HG03135 (cell line): ENCODE data around the gene SDR9C7.
"Not testable (repeated sequence)": the region's sequence is repeated elsewhere in the genome, so short reads cannot be mapped to it uniquely, and the experiment has no call there.

Experiments
- ATAC-seq: cut with Tn5 transposase; IDR thresholded peaks from one replicate; pipeline ENCODE4 v1.9.1; 2021; ENCODE audit warnings: mild to moderate bottlenecking, moderate library complexity; ENCODE audit not compliant: unreplicated experiment

Gene SDR9C7

GRCh38 chr12:56933826-56934625, at the start of gene SDR9C7:
SDR9C7 (minus strand) TSS chr12:56934408; CDS start chr12:56934261, 147 bp downstream.
- ATAC-seq, result no peak

DNA sequence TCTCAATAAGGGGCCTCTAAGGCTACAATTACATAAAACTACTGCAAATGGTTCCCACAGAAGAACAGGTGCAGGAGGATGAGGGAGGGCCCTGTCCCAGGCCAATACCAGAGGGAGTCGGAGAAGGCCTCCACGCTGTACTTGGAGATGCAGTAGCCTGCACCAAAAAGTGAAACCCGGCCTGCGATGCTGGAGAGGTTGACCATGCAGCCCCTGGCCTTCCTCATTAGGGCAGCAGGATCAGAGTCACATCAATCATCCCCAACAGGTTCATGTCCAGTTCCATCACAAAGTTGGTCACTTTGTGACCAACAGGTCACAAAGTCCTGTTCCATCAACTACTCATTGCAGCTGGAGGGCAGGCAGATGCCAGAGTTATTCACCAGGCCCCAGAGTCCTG, 49.2 kb upstream of the SDR9C7 start:
- ATAC-seq, result no peak

DNA sequence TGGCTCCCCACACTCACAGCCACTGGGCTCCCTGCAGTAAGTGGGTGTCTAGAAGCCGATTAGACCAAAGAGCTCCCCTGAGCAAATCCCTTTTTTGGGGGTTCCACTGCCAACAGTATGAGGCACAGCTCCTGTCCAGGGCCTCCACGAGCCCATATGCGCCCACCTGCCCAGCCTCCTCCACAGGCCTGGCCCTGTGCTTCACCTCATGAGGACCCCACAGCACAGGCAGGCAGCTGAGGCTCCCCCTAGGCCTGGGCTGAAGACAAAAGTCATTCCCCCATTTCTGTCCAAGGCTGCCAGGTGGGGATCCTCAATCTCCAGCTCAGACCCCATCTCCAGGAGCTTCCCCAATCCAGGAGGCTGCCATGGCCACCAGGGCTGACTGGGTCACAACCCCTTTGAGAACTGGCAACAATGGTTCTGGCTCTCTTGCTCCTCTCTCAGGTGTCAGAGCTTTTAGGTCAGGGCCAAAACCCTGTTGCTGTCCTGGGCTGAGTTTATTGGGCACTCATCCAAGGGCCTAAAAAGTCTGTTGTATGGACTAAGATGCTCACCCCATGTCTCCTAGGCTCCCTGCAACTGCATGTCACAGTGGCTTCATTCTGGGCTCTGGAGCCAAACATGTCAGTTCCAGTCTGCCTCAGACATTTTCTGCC, 48.5 kb upstream of the SDR9C7 start:
- not testable (repeated sequence) for ATAC-seq

- ATAC-seq, result no peak
Measured at GRCh38 chr12:56980941-56981530, 46.8 kb upstream of the SDR9C7 start.

GRCh38 chr12:56980268-56980667, 46.1 kb upstream of the SDR9C7 start:
- ATAC-seq, result no peak

DNA sequence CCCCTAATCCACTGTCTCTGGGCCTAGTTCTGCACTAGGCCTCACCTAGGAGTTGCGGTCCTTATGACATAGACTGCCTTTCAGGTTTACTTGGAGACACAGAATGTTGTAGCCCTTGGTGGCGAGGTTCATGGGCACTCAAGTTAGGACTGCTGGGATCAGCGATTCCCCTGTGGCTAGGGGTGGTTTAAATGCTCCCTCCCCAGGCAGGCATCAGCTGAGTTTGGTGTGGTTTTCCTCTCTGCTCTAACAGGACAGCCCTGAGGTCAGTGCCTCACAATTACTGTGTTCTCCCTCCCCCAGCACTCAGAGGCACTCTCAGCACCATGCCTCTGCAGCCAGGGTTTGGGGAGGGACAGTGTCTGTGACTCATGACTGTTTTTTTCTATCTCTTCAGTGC, 45.4 kb upstream of the SDR9C7 start:
- ATAC-seq, result no peak

DNA sequence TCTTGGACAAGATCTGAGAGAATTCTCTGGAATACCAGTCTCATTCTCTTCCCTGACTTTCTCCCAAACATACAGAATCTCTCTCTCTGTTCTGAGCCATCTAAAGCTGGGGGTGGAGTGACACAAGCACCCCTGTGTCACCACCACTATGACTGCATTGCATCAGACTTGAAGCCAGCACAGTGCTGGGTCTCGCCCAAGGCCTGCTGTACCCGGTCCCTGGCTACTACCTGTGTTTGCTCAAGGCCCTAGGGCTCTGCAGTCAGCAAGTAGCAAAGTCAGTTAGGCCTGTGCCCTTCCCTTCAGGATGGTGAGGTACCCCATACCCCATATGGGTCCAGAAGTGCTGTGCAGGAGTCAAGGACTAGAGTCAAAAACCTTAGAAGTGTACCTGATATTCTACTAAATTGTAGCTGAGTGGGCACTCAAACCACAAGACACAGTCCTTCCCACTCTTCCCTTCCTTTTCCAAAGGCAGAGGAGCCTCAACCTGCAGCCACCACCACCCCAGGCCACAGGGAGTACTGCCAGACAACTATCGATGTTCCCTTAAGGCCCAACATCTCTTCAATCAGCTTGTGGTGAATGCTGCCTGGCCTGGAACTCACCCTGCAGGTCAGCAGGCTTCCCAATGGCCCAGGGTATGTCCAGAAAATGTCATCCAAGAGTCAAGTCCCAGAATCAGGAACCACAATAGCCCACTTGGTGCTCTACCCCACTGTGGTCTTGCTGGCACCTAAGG, 44.4 kb upstream of the SDR9C7 start:
- no peak for ATAC-seq

DNA sequence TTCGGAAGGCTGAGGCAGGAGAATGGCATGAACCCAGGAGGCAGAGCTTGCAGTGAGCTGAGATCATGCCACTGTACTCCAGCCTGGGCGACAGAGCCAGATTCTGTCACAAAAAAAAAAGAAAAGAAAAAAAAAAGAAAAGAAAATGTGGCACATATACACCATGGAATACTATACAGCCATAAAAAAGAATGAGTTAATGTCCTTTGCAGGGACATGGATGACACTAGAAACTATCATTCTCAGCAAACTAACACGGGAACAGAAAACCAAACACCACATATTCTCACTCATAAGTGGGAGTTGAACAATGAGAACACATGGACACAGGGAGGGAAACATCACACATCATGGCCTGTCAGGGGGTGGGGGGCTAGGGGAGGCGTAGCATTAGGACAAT, 43.2 kb upstream of the SDR9C7 start:
- not testable (repeated sequence) for ATAC-seq

DNA sequence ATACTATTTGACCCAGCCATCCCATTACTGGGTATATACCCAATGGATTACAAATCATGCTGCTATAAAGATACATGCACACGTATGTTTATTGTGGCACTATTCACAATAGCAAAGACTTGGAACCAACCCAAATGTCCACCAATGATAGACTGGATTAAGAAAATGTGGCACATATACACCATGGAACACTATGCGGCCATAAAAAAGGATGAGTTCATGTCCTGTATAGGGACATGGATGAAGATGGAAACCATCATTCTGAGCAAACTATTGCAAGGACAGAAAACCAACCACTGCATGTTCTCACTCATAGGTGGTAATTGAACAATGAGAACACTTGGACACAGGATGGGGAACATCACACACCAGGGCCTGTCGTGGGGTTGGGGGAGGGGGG, 40.0 kb upstream of the SDR9C7 start:
- ATAC-seq, result not testable (repeated sequence)

GRCh38 chr12:56968910-56969309, 34.7 kb upstream of the SDR9C7 start:
- not testable (repeated sequence) for ATAC-seq

GRCh38 chr12:56965997-56966642, 31.9 kb upstream of the SDR9C7 start:
- ATAC-seq, result not testable (repeated sequence)

GRCh38 chr12:56965124-56965523, 30.9 kb upstream of the SDR9C7 start:
- not testable (repeated sequence) for ATAC-seq

- not testable (repeated sequence) for ATAC-seq
Measured at GRCh38 chr12:56963557-56963956, 29.3 kb upstream of the SDR9C7 start.

DNA sequence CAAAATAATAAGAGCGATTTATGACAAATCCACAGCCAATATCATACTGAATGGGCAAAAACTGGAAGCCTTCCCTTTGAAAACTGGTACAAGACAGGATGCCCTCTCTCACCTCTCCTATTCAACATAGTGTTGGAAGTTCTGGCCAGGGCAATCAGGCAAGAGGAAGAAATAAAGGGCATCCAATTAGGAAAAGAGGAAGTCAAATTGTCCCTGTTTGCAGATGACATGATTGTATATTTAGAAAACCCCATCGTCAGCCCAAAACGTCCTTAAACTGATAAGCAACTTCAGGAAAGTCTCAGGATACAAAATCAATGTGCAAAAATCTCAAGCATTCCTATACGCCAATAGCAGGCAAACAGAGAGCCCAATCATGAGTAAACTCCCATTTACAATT, 28.0 kb upstream of the SDR9C7 start:
- ATAC-seq, result not testable (repeated sequence)

DNA sequence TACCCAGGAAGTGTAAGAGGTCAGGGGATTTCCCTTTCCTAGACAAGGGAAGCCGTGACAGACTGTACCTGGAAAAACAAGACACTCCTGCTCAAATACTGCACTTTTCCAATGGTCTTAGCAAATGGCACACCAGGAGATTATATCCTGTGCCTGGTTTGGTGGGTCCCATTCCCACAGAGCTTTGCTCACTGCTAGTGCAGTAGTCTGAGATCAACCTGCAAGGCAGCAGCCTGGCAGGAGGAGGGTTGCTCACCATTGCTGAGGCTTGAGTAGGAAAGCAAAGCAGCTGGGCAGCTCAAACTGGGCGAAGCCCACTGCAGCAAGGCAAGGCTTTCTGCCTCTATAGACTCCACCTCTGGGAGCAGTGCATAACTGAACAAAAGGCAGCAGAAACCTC, 24.2 kb upstream of the SDR9C7 start:
- ATAC-seq, result no peak

DNA sequence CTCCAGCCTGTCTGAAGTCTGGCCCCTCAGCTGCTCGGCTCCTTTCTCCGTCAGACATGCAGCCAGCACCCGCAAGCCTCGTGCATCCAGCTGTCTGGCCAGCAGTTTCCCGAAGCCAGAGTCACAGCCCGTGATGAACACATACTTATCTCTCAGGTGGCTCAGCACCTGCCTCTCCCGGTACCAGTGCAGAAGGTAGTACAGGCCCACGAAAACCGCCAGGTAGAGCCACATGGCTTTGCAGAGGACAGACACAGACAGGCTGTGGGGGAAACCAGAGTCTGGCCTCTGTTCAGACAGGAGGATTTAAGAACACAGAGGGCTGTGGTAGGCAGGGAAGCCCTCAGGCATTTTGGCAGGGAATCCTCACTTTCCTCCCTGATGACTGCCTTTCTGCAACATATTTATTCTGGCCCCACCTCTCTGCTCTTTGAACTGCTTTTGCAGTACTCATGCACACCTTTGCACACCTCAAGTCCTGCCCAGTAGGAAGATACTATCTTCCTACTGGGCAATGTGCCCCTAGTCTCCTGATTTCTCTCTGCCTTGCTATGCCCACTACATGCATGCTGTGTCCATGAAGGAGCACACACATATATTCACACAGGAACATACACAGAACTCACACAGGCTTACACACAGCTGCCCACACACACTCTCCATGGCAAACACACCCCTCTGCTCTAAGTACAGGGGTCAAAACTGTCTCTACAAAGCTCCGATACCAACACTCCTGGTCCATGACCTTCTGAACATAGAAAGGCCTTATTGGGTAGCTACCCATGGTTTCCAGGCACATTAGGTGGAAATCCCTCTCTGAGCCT, 23.2 kb upstream of the SDR9C7 start, which contains the start of gene RDH16:
RDH16 (minus strand) TSS at position 380 of the 824 bp plus-strand sequence; CDS start at position 234, 146 bp downstream.
- ATAC-seq, result no peak

DNA sequence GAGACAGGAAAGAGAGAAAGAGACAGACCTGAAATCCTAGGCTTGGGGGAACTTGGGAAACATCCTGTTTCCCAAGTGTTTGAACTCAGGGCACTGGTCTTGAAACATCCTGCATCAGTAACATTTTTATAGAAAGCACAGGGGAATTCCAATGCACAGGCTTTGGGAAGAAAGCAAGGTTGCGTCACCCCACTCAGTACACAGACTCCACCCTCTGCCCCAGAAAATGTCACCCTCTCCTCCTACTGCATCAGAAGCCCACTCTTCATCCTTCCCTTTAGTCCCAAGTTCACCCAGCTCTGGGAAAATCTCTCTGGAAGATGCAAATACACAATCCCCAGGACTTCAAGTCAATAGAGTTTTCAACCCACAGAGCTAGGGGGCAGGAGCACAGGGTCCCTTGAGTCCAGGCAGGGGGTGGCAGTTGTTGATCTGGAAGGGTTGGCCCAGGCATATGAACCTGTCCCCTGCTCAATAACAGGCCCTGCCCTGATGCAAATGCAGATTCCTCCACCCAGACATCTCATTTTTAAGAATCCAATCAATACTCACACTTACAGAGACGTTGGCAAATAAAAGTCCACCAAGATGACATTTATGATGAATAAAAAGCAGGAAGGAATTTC, 21.5 kb upstream of the SDR9C7 start:
- ATAC-seq, result no peak

GRCh38 chr12:56954958-56955355, 20.7 kb upstream of the SDR9C7 start:
- ATAC-seq, result no peak
